ENCODE results near the gene PRKD2.
"Not testable (repeated sequence)": the region's sequence is repeated elsewhere in the genome, so short reads cannot be mapped to it uniquely, and the experiment has no call there.

Gene PRKD2

GRCh38 chr19:46630586-46631205 is 86.2 kb downstream of the PRKD2 start:
- no peak for DNase-seq

GRCh38 chr19:46629546-46630025 is 87.3 kb downstream of the PRKD2 start:
- DNase-seq (no peak), ATAC-seq (no peak)

More at GRCh38 chr19:46630586-46631205, 86.2 kb downstream of the PRKD2 start:
- ATAC-seq: no peak

GRCh38 chr19:46628970-46629369 is 87.9 kb downstream of the PRKD2 start:
- not testable (repeated sequence) for ATAC-seq, DNase-seq

GRCh38 chr19:46626446-46626845 is 90.5 kb downstream of the PRKD2 start:
- ATAC-seq (no peak), DNase-seq (no peak)

- DNase-seq: no peak
- ATAC-seq: no peak
These were observed 91.2 kb downstream of the PRKD2 start for GRCh38 chr19:46625731-46626130.

- peak; percentile 71 for DNase-seq
These were observed 91.8 kb downstream of the PRKD2 start, which contains the start of gene PTGIR for GRCh38 chr19:46624958-46625661. TSS of gene PTGIR (minus strand) at chr19:46625089. CDS start at chr19:46624225, 864 bp downstream.

More at GRCh38 chr19:46624958-46625661, 91.8 kb downstream of the PRKD2 start, which contains the start of gene PTGIR:
- peak; percentile 76 for ATAC-seq

All from stimulated activated naive CD8-positive, alpha-beta T cell treated with anti-CD3 and anti-CD28 coated beads, Interleukin-15, Interleukin-2, amounts not matched to agents 100 U/mL and 50 U/mL, for 24 hours (primary cell).